HepG2 (cell line): Measurements from ENCODE around the gene RPTOR.

Experiments used
- EP300 ChIP-seq, 3 experiments: sonication (generic) in 1 of 3; formaldehyde crosslinking in 1 of 3; IDR thresholded peaks; 2 replicates each; pipeline versions ENCODE4 v1.5.1 to v1.6.1; 2011 to 2020; ENCODE audit warnings: low read depth in 2 of 3, low read length in 2 of 3, borderline replicate concordance in 1 of 3, improper control_type of control experiment in 1 of 3, mild to moderate bottlenecking in 1 of 3, missing genetic modification reagents in 1 of 3, moderate library complexity in 1 of 3
- EZH2 ChIP-seq: conservative IDR thresholded peaks from 2 replicates; pipeline ENCODE4 v1.6.1; 2012; ENCODE audit warnings: mild to moderate bottlenecking, low read depth, low read length, moderate library complexity
- JUNB ChIP-seq: sonication (generic); formaldehyde crosslinking; IDR thresholded peaks from 2 replicates; pipeline ENCODE4 v1.8.0; 2022; ENCODE audit warnings: missing genetic modification reagents, mild to moderate bottlenecking, borderline replicate concordance
- POLR2AphosphoS5 ChIP-seq: IDR thresholded peaks from 2 replicates; pipeline ENCODE4 v1.6.1; 2012; ENCODE audit warnings: low read depth, low read length
- SALL1 ChIP-seq: sonication (generic); formaldehyde crosslinking; IDR thresholded peaks from 2 replicates; pipeline ENCODE4 v1.8.0; 2022; ENCODE audit warnings: mild to moderate bottlenecking, missing genetic modification reagents
- ZBTB7A ChIP-seq: sonication (generic); formaldehyde crosslinking; IDR thresholded peaks from 2 replicates; pipeline ENCODE4 v1.8.0; 2022; ENCODE audit warnings: mild to moderate bottlenecking, missing genetic modification reagents
- ZNF253 ChIP-seq: sonication (generic); formaldehyde crosslinking; IDR thresholded peaks from 2 replicates; pipeline ENCODE4 v1.8.0; 2022; ENCODE audit warnings: mild to moderate bottlenecking, missing genetic modification reagents, borderline replicate concordance
- ZNF737 ChIP-seq: sonication (generic); formaldehyde crosslinking; IDR thresholded peaks from 2 replicates; pipeline ENCODE4 v1.5.0; 2020; ENCODE audit warnings: missing genetic modification reagents, mild to moderate bottlenecking, borderline replicate concordance
- TF ChIP-seq, protein P1 (sequence below): sonication (generic); formaldehyde crosslinking; IDR thresholded peaks from 2 replicates; pipeline ENCODE4 v1.5.0; 2020; ENCODE audit warnings: mild to moderate bottlenecking, missing genetic modification reagents, moderate library complexity
- TF ChIP-seq, protein P2 (sequence below): sonication (generic); formaldehyde crosslinking; IDR thresholded peaks from 2 replicates; pipeline ENCODE4 v1.5.0; 2020; ENCODE audit warnings: mild to moderate bottlenecking, missing genetic modification reagents, borderline replicate concordance

DNA sequence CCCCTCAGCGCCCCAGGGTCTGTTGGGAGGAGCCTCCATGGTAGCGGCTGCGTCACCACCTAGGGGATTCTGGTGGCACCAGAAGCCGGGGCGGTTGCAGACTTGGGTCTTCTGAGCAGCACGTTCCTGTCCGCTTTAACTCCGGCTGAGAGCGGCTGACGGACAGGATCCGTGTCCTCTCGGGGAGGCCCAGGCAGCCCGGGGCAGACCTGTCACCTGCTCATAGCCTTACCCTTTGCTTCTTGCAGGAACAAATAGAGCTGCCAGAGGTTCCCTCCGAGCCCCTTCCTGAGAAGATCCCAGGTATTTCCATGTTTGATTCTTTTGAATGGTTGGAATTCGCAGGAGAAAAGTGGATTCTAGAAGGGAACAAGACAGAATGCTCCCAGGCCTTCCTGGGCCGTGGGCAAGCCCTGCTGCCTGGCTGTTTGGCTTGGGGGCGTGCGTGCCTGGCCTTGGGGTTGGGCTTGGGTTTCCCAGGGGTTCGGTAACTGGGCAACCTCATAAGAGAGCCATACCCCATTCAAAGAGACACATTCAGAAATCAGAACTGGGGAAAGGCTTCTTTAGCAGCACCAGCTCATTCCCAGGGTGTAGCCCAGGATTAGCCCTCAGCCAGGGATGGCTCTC lies 453.6 kb downstream of the RPTOR start:
- TF ChIP-seq SALL1 (no peak), EP300 (IDR thresholded peaks at IDR 0.05; ENCODE audit: low read depth in 2 of 2, low read length in 2 of 2) (no peak), EP300 (CRISPR knock-in tag; IDR thresholded peaks at IDR 0.05; ENCODE audit: borderline replicate concordance) (no peak), EZH2 (no peak), JUNB (CRISPR knock-in tag) (no peak), POLR2AphosphoS5 (no peak), ZNF253 (CRISPR knock-in tag) (no peak), ZNF737 (CRISPR knock-in tag) (no peak), ZBTB7A (no peak)
- TF ChIP-seq, protein P1, sequence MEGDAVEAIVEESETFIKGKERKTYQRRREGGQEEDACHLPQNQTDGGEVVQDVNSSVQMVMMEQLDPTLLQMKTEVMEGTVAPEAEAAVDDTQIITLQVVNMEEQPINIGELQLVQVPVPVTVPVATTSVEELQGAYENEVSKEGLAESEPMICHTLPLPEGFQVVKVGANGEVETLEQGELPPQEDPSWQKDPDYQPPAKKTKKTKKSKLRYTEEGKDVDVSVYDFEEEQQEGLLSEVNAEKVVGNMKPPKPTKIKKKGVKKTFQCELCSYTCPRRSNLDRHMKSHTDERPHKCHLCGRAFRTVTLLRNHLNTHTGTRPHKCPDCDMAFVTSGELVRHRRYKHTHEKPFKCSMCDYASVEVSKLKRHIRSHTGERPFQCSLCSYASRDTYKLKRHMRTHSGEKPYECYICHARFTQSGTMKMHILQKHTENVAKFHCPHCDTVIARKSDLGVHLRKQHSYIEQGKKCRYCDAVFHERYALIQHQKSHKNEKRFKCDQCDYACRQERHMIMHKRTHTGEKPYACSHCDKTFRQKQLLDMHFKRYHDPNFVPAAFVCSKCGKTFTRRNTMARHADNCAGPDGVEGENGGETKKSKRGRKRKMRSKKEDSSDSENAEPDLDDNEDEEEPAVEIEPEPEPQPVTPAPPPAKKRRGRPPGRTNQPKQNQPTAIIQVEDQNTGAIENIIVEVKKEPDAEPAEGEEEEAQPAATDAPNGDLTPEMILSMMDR = no peak
- TF ChIP-seq, protein P2, sequence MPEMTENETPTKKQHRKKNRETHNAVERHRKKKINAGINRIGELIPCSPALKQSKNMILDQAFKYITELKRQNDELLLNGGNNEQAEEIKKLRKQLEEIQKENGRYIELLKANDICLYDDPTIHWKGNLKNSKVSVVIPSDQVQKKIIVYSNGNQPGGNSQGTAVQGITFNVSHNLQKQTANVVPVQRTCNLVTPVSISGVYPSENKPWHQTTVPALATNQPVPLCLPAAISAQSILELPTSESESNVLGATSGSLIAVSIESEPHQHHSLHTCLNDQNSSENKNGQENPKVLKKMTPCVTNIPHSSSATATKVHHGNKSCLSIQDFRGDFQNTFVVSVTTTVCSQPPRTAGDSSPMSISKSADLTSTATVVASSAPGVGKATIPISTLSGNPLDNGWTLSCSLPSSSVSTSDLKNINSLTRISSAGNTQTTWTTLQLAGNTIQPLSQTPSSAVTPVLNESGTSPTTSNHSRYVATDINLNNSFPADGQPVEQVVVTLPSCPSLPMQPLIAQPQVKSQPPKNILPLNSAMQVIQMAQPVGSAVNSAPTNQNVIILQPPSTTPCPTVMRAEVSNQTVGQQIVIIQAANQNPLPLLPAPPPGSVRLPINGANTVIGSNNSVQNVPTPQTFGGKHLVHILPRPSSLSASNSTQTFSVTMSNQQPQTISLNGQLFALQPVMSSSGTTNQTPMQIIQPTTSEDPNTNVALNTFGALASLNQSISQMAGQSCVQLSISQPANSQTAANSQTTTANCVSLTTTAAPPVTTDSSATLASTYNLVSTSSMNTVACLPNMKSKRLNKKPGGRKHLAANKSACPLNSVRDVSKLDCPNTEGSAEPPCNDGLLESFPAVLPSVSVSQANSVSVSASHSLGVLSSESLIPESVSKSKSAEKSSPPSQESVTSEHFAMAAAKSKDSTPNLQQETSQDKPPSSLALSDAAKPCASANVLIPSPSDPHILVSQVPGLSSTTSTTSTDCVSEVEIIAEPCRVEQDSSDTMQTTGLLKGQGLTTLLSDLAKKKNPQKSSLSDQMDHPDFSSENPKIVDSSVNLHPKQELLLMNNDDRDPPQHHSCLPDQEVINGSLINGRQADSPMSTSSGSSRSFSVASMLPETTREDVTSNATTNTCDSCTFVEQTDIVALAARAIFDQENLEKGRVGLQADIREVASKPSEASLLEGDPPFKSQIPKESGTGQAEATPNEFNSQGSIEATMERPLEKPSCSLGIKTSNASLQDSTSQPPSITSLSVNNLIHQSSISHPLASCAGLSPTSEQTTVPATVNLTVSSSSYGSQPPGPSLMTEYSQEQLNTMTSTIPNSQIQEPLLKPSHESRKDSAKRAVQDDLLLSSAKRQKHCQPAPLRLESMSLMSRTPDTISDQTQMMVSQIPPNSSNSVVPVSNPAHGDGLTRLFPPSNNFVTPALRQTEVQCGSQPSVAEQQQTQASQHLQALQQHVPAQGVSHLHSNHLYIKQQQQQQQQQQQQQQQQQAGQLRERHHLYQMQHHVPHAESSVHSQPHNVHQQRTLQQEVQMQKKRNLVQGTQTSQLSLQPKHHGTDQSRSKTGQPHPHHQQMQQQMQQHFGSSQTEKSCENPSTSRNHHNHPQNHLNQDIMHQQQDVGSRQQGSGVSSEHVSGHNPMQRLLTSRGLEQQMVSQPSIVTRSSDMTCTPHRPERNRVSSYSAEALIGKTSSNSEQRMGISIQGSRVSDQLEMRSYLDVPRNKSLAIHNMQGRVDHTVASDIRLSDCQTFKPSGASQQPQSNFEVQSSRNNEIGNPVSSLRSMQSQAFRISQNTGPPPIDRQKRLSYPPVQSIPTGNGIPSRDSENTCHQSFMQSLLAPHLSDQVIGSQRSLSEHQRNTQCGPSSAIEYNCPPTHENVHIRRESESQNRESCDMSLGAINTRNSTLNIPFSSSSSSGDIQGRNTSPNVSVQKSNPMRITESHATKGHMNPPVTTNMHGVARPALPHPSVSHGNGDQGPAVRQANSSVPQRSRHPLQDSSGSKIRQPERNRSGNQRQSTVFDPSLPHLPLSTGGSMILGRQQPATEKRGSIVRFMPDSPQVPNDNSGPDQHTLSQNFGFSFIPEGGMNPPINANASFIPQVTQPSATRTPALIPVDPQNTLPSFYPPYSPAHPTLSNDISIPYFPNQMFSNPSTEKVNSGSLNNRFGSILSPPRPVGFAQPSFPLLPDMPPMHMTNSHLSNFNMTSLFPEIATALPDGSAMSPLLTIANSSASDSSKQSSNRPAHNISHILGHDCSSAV (CRISPR knock-in tag) = no peak
